ENCODE data around the gene FLT3. TPM values are rescaled to one million over a fixed set of nuclear protein-coding genes. Genes with fewer than 3 reads are reported as not detected.

FLT3 gene
- total and polyA plus RNA-seq, 2 experiments from 2014 or later: 0.06 TPM; not detected in 1

GRCh38 chr13:27975564-27976361 is 124.6 kb downstream of the FLT3 start:
- Histone ChIP-seq H3K36me3 (no peaks in the 10 kb centered on the region), H3K27me3 (peaks cover 100% of the 10 kb centered on the region), H3K4me3 (no peak overlapping the region), H3K4me1 (ENCODE audit: low read depth) (no peaks in the 10 kb centered on the region), H3K9me3 (ENCODE audit: low read depth) (no peaks in the 10 kb centered on the region), H3K27ac (no peak overlapping the region)
- no peak for DNase-seq (ENCODE audit: low read depth in 1 of 2, low spot score in 1 of 2)
- TF ChIP-seq CTCF (IDR thresholded peaks at IDR 0.05; ENCODE audit: low read depth, low read length): no peak

- Histone ChIP-seq H3K4me3 (no peak overlapping the region), H3K9me3 (ENCODE audit: low read depth) (no peaks in the 10 kb centered on the region), H3K36me3 (no peaks in the 10 kb centered on the region), H3K27ac (no peak overlapping the region), H3K4me1 (ENCODE audit: low read depth) (no peaks in the 10 kb centered on the region), H3K27me3 (peaks cover 100% of the 10 kb centered on the region)
- no peak for TF ChIP-seq CTCF (IDR thresholded peaks at IDR 0.05; ENCODE audit: low read depth, low read length)
- DNase-seq (ENCODE audit: low read depth in 1 of 2, low spot score in 1 of 2): no peak
Observed at GRCh38 chr13:27973961-27974662, 126.3 kb downstream of the FLT3 start.

- TF ChIP-seq CTCF (IDR thresholded peaks at IDR 0.05; ENCODE audit: low read depth, low read length): no peak
- no peaks in the 10 kb centered on the region for H3K4me1 ChIP-seq (ENCODE audit: low read depth)
- DNase-seq (ENCODE audit: low read depth in 1 of 2, low spot score in 1 of 2): no peak
- peaks cover 100% of the 10 kb centered on the region for H3K27me3 ChIP-seq
- H3K27ac ChIP-seq: no peak overlapping the region
- no peaks in the 10 kb centered on the region for H3K9me3 ChIP-seq (ENCODE audit: low read depth)
- no peaks in the 10 kb centered on the region for H3K36me3 ChIP-seq
- no peak overlapping the region for H3K4me3 ChIP-seq
Observed at GRCh38 chr13:27973291-27973690, 127.1 kb downstream of the FLT3 start.

- DNase-seq (ENCODE audit: low read depth in 1 of 2, low spot score in 1 of 2): no peak
- H3K36me3 ChIP-seq: no peaks in the 10 kb centered on the region
- H3K4me3 ChIP-seq: no peak overlapping the region
- H3K4me1 ChIP-seq (ENCODE audit: low read depth): no peaks in the 10 kb centered on the region
- H3K27me3 ChIP-seq: peaks cover 100% of the 10 kb centered on the region
- no peak for TF ChIP-seq CTCF (IDR thresholded peaks at IDR 0.05; ENCODE audit: low read depth, low read length)
- H3K9me3 ChIP-seq (ENCODE audit: low read depth): no peaks in the 10 kb centered on the region
- no peak overlapping the region for H3K27ac ChIP-seq
Observed at GRCh38 chr13:27972478-27972820, 127.9 kb downstream of the FLT3 start.

- Histone ChIP-seq H3K4me1 (ENCODE audit: low read depth) (no peaks in the 10 kb centered on the region), H3K4me3 (no peak overlapping the region), H3K9me3 (ENCODE audit: low read depth) (no peaks in the 10 kb centered on the region), H3K27ac (no peak overlapping the region), H3K36me3 (no peaks in the 10 kb centered on the region), H3K27me3 (peaks cover 100% of the 10 kb centered on the region)
- no peak for DNase-seq (ENCODE audit: low read depth in 1 of 2, low spot score in 1 of 2)
- TF ChIP-seq CTCF (IDR thresholded peaks at IDR 0.05; ENCODE audit: low read depth, low read length): no peak
Observed at GRCh38 chr13:27971776-27972477, 128.4 kb downstream of the FLT3 start.

All from cardiac muscle cell (in vitro differentiated cells and primary cell).